Ureter (tissue), 1 donor: ENCODE measurements around the gene GNA14. TPM values are rescaled to one million over a fixed set of nuclear protein-coding genes. Genes with fewer than 3 reads are reported as not detected.
"Not testable (repeated sequence)": the region's sequence is repeated elsewhere in the genome, so short reads cannot be mapped to it uniquely, and the experiment has no call there.

Source experiments
- DNase-seq: peaks from one replicate; pipeline ENCODE4 v3.0.0-alpha.2; 2020; ENCODE audit warnings: low spot score
- total RNA-seq: library from RNA; stranded (reverse); gene quantifications from one replicate; pipeline ENCODE4 v1.2.4, GENCODE V29; 2023
- donor health status: DM: yes; HTN: yes; CAD: no.

GNA14 gene
- total RNA-seq, 1 donor from 2014 or later, result 12.4 TPM

DNA sequence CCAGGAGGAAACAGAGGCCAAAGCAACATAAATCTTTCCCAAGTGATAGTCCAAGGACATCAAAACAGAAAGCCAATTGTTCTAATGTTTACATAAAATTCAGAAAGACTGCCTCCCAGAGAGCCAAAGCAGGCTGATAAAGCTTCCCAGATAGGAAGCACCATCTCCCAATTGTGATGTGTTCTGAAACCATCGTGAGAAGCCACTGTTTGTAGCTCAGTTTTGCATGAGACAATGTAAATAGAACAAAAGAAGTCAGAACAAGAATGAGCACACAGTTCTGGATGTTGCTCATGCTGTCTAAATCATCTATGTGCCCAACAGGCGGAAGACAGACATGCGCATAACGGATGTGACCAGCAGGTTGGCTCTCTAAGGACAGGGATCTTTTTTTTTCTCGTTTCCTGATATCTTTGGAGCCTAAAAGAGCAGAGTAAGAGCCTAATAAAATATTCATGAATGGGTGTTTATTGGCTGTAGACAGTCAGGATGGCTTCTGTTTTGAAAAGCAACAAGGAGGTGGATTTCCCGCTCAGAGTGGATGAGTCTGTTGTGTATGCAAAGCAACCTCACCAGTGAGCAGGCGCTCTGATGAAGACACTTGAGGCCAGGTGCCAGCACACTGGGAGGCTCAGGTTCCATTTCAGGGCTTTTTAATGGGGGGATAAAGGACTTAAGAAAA, 113.6 kb downstream of the GNA14 start:
- no peak for DNase-seq

DNA sequence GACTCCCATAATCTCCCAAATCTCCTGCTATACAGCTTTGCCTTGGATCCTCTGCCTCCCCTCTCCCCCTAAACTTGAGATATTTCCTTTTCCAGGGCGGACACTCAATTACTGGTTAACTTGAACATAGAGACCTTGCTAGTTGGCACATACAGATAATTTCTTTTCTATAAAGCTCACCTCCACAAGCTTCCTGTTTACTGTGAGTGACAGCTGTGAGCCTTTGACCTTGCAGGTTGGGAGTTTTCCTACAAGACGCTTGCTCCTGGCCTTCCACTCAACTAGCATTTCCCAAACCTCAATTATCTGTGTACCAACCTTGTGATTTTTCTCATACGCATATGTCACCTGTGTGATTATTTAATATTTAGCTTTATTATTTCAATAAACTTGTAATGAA, 114.5 kb downstream of the GNA14 start:
- no peak for DNase-seq

DNA sequence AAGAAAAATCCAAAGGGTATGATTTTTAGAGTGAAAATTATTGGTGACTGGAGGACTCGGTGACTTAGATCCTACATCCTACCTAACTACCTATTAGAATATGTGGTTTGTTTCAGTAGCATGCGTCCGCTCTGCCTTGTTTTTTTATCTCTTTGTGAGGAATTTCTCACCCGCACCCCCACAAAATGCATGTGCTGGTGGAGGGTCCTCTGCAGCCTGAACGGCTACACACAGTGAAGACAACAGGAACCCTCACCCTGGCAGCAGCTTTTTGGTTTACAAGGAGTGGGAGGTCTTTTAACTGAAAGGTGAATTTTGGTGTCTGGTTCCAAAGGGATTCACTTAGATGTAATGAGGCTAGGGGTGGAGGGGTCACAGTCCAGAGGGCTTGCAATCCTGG, 115.5 kb downstream of the GNA14 start:
- DNase-seq, result no peak

DNA sequence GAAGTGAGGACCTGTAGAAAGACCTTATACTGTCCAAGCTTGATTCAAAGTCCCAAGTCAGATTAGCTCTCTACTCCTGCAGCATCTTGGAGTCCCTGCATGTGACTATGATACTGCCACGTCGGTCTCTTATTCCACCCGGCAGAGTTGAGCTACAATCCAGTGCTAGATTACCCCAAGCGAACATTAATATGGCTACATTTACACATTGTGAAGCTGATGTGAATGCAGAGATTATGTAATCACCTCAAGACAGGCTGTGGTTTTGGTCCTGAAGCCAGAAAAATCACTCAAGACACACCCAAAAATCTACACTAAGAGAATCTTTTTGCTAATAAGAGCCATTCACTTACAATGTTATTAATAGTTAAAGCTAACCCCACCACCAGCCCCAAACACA, 116.7 kb downstream of the GNA14 start:
- no peak for DNase-seq

DNA sequence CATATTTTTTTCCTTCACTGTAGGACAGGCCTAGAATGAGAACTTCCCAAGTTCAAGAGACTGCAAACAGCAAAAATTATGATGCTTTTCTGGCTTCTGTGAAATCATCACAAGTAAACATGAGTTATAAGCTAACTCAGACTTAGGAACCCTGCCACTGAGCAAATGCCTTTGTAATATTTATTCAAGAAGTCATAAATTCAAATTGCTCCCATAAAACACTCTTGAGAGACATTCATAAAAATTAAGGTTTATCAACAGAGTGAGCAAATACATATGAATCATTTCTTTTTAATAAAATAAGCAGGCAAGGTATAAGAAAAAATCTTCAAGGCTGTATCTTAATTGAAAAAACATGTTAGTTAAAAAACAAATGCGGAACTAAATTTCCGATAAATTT, 124.2 kb downstream of the GNA14 start:
- no peak for DNase-seq

DNA sequence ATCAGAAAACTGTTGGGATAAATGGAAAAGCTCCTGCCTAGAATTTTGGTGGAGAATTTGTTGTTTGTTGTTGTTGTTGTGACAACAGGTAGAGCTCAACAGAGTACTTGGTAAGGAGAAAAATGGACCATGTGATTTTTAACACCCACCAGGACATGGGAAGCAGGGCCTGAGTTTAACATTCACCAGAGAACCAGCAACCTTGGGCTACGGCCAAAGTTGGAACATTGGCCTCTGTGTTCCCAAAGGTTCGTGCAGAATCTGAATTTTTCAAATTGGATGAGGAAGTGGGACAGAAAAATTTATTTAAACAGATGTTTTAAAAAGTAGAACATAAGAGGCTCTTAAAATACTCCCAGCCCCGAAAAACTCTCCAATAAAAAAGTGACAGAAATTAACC, 127.0 kb downstream of the GNA14 start:
- no peak for DNase-seq

DNA sequence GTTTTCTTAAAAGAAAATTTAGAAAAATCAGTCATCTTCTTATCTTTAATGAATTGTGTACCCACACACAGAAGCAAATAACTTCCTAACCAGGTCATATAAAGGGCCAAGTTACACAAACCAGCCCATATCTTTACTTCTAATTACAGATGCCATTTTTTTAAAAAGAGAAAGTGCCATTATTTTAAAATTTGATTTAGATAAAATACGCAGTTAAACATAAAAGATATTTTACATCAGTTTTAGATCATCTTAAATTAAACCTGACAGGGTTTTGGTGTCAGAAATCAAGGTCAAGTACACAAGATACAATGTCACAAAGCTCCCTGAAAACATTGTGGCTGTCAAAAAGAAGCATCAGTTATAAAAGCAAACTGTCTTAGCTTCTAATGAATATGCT, 129.4 kb downstream of the GNA14 start:
- DNase-seq, result no peak

DNA sequence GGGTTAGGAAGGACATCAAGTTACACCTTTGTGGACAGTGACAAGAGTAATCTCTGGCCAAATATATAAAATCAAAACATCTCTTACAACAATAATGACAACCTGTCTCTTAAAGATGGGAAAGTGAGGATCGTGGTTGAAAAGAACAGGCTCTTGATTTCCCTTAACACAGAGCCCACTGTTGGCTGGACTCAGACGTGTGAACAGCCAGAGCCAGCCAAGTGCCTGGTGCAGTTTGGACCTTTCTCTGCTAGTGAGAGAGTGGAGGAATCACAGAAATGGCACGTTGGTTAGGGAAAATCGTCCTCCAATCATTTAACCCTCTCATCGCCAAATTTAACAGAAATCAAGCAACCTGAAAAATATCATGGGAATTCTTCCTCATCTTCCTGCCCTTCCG, 131.3 kb downstream of the GNA14 start:
- no peak for DNase-seq

DNA sequence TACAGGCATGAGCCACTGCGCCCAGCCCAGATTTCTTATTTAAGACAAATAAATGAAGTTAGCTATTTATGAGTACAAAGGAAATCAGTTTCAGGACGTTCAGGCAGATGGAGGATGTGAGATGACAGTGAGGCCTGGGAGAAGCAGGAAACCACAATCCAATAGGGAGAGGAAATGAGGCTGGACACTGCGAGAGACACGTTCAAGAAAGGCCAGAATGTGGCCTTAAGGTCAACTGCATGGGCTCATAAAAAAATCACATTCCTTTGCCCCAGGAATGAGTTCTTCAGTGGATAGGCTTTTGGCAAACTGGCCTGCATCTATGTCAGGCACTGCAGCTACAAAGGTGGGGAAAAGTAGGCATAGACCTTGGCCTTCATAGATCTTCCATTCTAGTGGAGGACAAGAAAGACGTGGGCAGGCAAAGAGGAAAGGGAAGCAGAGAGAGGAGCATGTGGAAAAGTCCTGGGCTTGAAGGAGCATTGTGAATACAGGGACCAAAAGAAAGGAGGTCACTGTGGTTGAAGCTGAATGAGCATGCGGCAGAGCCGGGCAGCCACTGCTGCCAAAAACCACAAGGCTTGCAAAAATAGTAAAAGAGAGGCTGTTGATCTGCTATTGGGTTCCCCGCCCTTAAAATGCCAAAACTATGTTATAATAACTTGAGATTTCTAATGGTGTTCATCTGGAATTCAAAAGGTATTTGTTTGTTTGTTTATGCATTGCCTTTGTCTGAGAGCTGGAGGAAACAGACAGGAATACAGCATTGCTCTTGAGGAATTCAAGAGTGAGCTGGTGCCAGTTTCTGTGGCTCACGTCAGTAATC, 133.0 kb downstream of the GNA14 start:
- no peak for DNase-seq

DNA sequence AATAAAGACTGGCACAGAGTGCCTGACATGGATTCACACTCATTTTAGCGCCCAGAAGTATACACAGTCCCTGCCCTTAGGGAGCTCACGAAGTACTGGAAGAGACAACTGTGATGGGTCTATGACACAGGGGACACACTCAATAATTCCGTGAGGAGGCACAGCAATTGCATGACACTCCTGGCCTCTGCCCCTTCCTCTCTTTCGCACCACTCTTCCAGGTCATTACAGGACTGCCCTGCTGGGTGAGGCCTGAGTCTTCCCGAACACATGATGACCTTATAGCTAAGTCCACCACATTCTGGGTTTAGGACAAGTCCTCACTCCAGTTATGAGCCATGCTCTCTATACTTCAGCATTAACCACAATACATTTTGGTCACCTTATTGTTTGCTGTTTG, 134.7 kb downstream of the GNA14 start:
- no peak for DNase-seq

DNA sequence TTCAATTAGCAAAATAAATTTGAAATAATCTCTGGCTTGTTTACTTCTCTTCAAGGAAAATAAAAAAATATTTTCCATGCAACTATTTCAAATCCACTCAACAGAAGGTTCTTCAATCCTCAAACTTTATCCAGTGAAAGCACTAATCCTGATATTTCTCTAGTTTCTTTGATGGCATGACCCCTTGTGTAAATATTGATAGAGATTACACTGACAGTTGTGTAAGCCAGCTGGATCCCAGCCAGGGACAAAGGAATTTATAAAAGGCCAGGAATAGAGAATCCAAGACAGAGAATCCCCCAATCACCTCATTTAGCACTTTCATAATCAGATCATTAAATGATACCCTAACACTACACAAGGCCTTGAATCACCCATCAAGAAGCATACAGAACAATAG, 135.2 kb downstream of the GNA14 start:
- DNase-seq, result no peak

DNA sequence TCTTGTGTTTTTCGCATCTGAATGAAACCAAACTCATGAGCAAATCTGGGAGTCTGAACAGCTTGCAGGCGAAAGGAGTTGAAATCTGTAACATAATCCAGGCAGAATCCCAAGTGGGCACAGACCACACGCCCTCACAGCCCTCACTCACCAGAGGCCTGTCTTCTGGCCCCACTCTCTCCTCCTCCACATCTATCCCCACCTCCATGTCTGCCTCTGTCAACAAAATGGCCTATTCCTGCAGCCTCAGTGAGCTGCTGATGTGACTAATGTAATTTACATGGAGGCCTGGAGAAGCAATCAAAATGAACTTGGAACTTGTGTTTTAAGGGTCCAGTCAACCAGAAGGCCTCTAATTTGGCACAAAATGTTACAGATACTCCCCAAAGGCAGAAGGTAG, 136.6 kb downstream of the GNA14 start:
- no peak for DNase-seq

DNA sequence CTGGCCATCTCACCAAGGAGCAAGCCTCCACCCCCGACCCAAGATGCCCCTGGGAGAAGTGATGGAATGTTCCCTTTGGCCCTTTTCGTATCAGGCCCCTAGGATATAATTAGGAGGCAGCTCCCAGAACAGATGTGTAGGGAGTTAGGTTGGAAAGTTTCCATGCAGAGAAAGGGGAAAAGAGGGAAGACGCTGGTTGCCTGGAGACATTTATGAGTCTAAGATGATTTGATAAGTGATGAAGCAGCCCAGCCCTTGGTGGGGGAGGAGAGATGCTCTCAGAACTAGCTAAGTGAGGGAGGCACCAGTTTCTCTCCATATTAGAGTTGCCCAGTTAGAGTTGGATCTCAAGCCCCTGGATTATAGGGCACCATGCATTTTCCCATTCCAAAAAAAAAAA, 137.5 kb downstream of the GNA14 start:
- DNase-seq, result no peak

DNA sequence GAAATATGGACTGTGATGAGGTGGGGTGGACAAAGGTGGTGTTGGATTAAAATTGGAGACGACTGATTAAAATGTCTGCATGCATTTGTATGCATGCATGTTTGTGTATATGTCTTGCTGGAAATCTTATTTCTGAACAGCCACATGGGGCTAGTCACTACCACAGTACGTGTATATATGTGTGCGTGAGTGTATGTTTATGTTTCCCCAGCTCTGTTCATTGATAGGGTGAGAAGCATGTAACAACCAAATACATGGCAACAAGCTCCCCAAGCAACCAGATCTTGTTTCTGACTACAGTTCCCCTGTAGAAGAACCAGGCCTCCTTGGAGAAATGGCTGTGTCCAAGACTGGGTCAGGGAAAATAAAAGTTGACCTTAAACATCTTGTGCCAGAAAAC, 139.7 kb downstream of the GNA14 start:
- DNase-seq, result no peak

DNA sequence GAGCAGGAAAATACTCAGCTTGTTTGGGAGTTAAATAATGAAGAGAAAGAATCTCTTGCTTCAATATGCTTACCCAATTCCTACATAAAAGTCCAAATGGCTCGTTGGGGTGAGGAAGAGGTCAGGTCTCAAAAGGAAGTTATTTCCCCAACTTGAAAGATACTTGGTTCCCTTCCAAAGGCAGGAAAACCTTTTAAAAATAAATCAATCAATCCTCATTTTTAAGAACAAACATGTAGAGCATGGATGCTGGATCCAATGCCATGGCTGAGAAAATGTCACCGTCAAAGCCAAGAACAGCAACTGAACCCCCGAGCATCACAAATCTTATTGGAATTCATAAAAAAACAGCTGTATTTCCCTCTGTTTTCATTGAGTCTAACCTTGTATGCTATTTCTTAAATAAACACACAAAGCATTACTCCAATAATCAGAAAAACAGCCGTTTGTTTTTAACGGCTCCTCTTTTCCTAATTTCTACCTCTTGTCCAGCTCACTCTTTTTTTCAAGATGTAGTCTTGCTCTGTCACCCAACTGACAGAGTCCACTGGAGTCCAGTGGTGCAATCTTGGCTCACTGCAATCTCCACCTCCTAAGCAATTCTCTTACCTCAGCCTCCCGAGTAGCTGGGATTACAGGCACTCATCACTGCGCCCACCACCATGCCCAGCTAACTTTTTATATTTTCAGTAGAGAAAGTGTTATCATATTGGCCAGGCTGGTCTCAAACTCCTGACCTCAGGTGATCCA, 140.7 kb downstream of the GNA14 start:
- DNase-seq, result no peak

DNA sequence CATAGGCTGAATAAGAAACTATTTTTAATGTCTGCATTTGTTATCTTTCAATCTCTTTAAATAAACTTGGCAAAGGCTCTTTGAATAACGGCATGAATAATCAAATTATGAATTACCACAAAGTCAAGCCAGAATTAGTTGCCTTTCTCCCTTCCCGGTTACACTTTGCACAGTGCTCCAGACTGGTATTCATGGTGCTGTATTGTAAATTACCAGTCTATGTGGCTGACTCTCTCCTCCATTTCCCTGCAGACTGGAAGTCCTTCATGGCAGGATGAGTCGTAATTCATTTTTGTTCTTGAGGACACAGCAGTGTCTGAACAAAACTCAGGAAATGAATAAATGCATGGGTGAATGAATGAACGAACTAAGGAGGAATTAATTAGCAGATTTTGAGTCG, 142.9 kb downstream of the GNA14 start:
- no peak for DNase-seq

DNA sequence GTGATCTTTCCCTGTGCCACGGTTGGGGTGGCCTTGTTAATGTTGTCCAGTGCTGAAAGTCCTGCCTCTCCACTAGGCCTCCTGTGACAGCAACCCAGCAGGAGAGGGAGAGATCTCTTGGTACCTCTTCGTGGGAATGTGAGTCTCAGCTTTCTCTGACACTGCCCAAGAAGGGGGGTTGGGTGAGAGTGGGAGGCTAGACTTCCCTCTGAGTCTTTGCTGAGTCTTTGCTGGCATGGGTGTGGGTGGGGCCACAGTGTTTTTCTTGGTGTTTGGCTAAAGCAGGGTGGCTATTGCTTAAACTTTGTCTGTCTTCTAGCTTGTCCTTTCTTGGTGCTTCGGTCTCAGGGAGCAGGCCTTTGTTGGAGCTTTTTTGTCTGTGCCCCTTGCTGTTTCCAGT, 145.6 kb downstream of the GNA14 start:
- no peak for DNase-seq

DNA sequence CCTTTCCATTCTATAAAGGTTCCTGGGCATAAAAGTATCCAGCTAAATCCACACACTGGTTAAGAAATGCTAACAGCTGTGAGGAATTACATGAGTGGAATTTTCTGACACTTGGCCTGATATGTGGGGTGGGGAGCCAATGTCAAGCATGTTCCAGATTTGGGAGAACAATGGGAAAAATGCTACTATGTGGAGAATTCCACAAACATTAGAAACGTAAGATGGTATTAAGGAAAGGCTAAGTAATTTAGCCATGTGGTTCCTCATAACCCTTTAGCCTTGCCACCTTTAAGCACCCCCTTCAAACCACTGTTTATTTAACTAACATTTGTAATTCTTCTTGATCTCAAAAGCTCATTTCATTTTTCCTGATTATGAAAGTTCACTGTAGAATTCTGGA, 149.2 kb downstream of the GNA14 start:
- DNase-seq, result no peak

DNA sequence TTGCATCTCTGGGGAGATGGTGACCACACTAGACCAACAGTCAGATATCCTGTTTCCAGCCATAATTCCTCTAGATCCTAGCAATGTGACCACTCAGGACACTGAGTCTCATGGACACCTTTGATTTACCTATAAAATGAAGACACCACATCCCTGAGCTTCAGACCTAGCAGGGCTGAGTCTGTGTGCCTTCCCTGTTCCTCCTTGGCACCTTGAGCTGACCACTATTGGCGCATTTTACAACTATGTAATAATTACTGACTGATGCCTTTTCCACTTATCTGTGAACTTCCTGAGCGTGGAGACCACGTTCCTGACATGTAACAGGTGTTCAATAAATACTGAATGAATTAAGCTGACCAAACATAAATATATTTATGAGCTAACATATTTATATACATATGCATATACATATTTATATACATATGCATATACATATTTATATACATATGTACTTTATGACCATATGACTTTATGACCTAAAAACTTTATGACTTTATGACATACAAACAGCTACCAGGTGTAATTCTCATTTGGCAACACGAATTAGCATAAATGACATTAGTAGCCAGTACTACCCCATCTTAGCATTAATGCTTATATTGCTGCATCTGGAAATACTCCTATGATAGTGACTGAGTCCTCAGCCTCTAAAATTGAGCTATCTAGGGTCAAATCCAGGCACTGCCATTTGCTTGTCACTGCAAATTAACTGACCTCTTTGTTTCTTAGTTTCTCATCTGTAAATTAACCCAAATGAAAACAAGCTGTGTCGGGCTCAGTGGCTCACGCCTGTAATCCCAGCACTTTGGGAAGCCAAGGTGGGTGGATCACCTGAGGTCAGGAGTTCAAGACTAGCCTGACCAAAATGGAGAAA, 150.6 kb downstream of the GNA14 start:
- no peak for DNase-seq

DNA sequence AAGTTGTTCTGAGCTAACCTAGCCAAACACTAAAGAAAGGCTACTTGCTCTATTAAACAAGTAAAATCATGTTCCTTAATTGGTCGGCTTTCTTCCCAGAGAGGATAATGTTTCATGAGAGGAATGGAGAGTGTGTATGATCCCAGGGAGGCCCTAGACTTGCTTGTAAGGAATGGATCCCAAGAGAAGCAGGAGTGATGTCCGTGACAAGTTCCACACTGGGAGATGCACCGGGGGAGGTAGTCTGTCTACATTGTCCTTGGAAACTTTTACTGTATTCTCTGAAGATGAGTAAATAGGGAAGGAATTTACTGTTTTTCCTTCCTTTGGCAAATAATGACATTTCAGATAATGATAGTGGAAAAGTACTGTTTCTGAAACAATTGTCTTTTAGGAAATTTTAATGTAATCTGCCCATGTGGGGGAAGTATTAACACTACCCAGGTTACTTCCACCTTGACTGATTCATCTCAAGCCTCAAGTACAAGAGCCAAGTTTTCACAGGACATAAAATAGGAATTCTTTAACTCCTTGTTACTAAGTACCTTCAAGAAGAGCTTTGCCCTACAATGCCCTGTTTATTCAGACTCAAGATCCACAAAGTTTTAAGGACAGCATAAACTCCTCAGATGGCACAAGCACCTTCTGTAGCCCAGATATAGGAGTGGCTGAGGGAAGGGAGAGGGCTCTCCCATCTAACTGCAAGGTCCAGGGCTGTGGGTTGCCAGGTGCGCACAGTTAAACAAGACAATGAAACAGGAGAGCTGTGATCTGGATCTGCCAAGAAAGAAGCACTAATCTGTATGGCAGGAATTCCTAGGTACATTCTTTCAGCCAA, 152.1 kb downstream of the GNA14 start:
- DNase-seq, result no peak

DNA sequence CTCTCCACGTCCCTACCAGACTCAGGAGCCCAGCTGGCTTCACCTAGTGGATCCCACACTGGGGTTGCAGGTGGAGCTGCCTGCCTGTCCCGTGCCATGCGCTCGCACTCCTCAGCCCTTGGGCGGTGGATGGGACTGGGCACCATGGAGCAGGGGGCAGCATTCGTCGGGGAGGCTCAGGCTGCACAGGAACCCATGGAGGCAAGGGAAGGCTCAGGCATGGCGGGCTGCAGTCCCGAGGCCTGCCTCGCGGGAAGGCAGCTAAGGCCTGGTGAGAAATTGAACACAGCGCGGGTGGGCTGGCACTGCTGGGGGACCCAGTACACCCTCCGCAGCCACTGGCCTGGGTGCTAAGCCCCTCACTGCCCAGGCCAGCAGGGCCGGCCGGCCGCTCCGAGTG, 157.8 kb downstream of the GNA14 start:
- DNase-seq, result not testable (repeated sequence)
